ENCODE results near the gene HPN. TPM values are rescaled to one million over a fixed set of nuclear protein-coding genes. Genes with fewer than 3 reads are reported as not detected.

The HPN gene
- total RNA-seq, 3 donors from 2014 or later (not counting 1 experiment from before 2014, with no cell fraction given): not detected

GRCh38 chr19:35059006-35059798 lies 17.7 kb downstream of the HPN start:
- H3K4me3 ChIP-seq (ENCODE audit: low read length): no peak overlapping the region
- 93% methylated on average over 24 of the region's 26 CpGs for WGBS (ENCODE audit: insufficient coverage)

GRCh38 chr19:35059799-35060091 lies 18.2 kb downstream of the HPN start:
- Mint-ChIP-seq H3K27me3 (ENCODE audit: low read depth in 2 of 2) (peaks cover 10% of the 10 kb centered on the region in 2 donors), H3K9me3 (no peaks in the 10 kb centered on the region), H3K36me3 (no peaks in the 10 kb centered on the region), H3K27ac (no peak overlapping the region), H3K4me1 (no peaks in the 10 kb centered on the region), H3K4me3 (no peak overlapping the region)
- Histone ChIP-seq H3K36me3 (ENCODE audit: control insufficient read depth, insufficient read depth, low read length) (no peaks in the 10 kb centered on the region), H3K9me3 (ENCODE audit: control insufficient read depth, insufficient read depth, low read length) (no peaks in the 10 kb centered on the region), H3K27ac (ENCODE audit: low read length) (no peak overlapping the region), H3K4me1 (ENCODE audit: control insufficient read depth, insufficient read depth, low read length) (no peaks in the 10 kb centered on the region), H3K4me3 (ENCODE audit: low read length) (no peak overlapping the region), H3K27me3 (ENCODE audit: control insufficient read depth, insufficient read depth, low read length) (no peaks in the 10 kb centered on the region)
- TF ChIP-seq CTCF (IDR thresholded peaks at IDR 0.05): no peak
- intact Hi-C loops (cut with micrococcal nuclease): no loop called here
- 94% methylated on average over 15 of the region's 15 CpGs for WGBS (ENCODE audit: insufficient coverage)
- ATAC-seq: no peak
- no peak for DNase-seq

More at GRCh38 chr19:35059006-35059798, 17.7 kb downstream of the HPN start:
- H3K4me1 ChIP-seq (ENCODE audit: control insufficient read depth, insufficient read depth, low read length): no peaks in the 10 kb centered on the region
- TF ChIP-seq CTCF (IDR thresholded peaks at IDR 0.05): no peak
- Mint-ChIP-seq H3K36me3 (no peaks in the 10 kb centered on the region), H3K4me3 (no peak overlapping the region), H3K27me3 (ENCODE audit: low read depth in 2 of 2) (peaks cover 10% of the 10 kb centered on the region in 2 donors), H3K4me1 (no peaks in the 10 kb centered on the region), H3K27ac (no peak overlapping the region), H3K9me3 (no peaks in the 10 kb centered on the region)
- no peaks in the 10 kb centered on the region for H3K27me3 ChIP-seq (ENCODE audit: control insufficient read depth, insufficient read depth, low read length)
- no peaks in the 10 kb centered on the region for H3K9me3 ChIP-seq (ENCODE audit: control insufficient read depth, insufficient read depth, low read length)
- DNase-seq (no peak), ATAC-seq (peak in 1 of 3 donors; percentile 2)
- intact Hi-C loops (cut with micrococcal nuclease): no loop called here
- H3K36me3 ChIP-seq (ENCODE audit: control insufficient read depth, insufficient read depth, low read length): no peaks in the 10 kb centered on the region
- H3K27ac ChIP-seq (ENCODE audit: low read length): no peak overlapping the region

- intact Hi-C loops (cut with micrococcal nuclease): no loop called here
- Histone ChIP-seq H3K4me3 (ENCODE audit: low read length) (no peak overlapping the region), H3K9me3 (ENCODE audit: control insufficient read depth, insufficient read depth, low read length) (no peaks in the 10 kb centered on the region), H3K27ac (ENCODE audit: low read length) (no peak overlapping the region), H3K36me3 (ENCODE audit: control insufficient read depth, insufficient read depth, low read length) (no peaks in the 10 kb centered on the region), H3K4me1 (ENCODE audit: control insufficient read depth, insufficient read depth, low read length) (no peaks in the 10 kb centered on the region), H3K27me3 (ENCODE audit: control insufficient read depth, insufficient read depth, low read length) (no peaks in the 10 kb centered on the region)
- 91% methylated on average over 29 of the region's 29 CpGs for WGBS (ENCODE audit: insufficient coverage)
- no peak overlapping the region for H3K4me3 Mint-ChIP-seq
- peaks cover 10% of the 10 kb centered on the region in 2 donors for H3K27me3 Mint-ChIP-seq (ENCODE audit: low read depth in 2 of 2)
- ATAC-seq (no peak), DNase-seq (no peak)
- H3K27ac Mint-ChIP-seq: no peak overlapping the region
- no peaks in the 10 kb centered on the region for H3K36me3 Mint-ChIP-seq
- H3K4me1 Mint-ChIP-seq: no peaks in the 10 kb centered on the region
- no peaks in the 10 kb centered on the region for H3K9me3 Mint-ChIP-seq
- no peak for TF ChIP-seq CTCF (IDR thresholded peaks at IDR 0.05)
These were observed 18.8 kb downstream of the HPN start for GRCh38 chr19:35060160-35060855.
